ENCODE results near the gene NDUFAF4. TPM values are rescaled to one million over a fixed set of nuclear protein-coding genes. Genes with fewer than 3 reads are reported as not detected.

Gene NDUFAF4
- total and polyA plus RNA-seq, 2 of the 8 experiments (the other 6 are each of a cell fraction or from before 2014, with no cell fraction given), result 21.9 to 84.4 TPM

DNA sequence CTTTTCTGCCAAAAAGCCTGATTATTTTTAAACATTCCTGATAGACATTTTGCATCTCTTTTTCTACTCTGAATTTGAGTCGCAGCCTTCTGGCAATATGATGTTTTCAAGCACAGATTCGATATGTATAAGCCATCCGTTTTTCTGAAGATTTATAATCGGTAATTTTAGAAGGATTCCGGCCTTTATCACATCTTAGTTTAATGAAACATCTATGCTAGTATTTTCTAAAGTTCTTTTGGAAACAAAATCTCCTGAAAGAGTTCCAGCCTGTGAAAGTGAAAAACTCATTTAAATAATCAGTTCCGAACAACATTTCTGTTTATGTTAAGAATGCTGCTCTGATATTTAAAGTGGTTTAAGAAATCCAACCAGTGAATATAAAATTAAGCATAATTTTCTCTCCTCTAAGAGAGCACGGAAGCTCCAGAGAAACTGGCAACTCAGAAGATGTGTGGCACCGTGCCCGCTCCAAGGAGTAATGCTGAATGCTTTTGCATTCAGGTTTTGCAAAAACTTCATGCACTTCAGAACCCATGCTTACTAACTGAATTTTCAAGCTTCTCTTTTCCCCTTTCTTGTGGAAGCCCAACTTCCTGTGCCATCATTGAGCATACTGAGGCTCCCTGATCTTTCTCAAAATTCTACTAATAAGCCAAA is 20.7 kb downstream of the NDUFAF4 start:
- Histone ChIP-seq H3K23me2 (ENCODE audit: low read depth, low read length) (no peaks in the 10 kb centered on the region), H4K8ac (ENCODE audit: extremely low read depth, insufficient read depth, low read length) (no peak overlapping the region), H3K9ac (replicated peaks in 1 of 4; ENCODE audit: extremely low read depth in 1 of 4, low read depth in 3 of 4, low read length in 3 of 4) (no peak overlapping the region), H3K9me3 (ENCODE audit: insufficient read depth in 2 of 2, low read depth in 1 of 2, low read length in 1 of 2) (no peaks in the 10 kb centered on the region), H2BK15ac (ENCODE audit: low read length) (no peak overlapping the region), H2AFZ (ENCODE audit: low read length) (peak overlapping the region; percentile 0), H4K5ac (ENCODE audit: insufficient read length, low read depth, low read length) (no peak overlapping the region), H4K20me1 (replicated peaks in 1 of 2; ENCODE audit: control insufficient read depth in 1 of 2, insufficient read depth in 2 of 2, low read length in 2 of 2) (no peaks in the 10 kb centered on the region), H2BK120ac (replicated peaks; ENCODE audit: low read depth, low read length) (no peak overlapping the region), H3K4me2 (ENCODE audit: insufficient read depth in 1 of 2, low read depth in 2 of 2, low read length in 2 of 2) (no peak overlapping the region), H3K79me2 (ENCODE audit: control insufficient read depth in 1 of 2, insufficient read depth in 2 of 2, low read length in 2 of 2) (no peaks in the 10 kb centered on the region), H2AK5ac (ENCODE audit: low read depth, low read length) (no peak overlapping the region), H2BK12ac (ENCODE audit: low read depth, low read length) (no peak overlapping the region), H3K4me3 (ENCODE audit: extremely low read depth in 1 of 4, insufficient read depth in 2 of 4, low read depth in 3 of 4, low read length in 4 of 4) (no peak overlapping the region), H3K4ac (replicated peaks; ENCODE audit: insufficient read length, low read depth, low read length) (no peak overlapping the region), H3K23ac (ENCODE audit: insufficient read length) (no peak overlapping the region), H3K18ac (ENCODE audit: extremely low read depth, low read length) (no peak overlapping the region), H3K14ac (ENCODE audit: insufficient read length) (no peak overlapping the region), H3K27ac (ENCODE audit: low read depth, low read length) (no peak overlapping the region), H3K56ac (replicated peaks; ENCODE audit: insufficient read length, low read depth, low read length) (no peak overlapping the region), H2BK20ac (ENCODE audit: low read length) (no peak overlapping the region), H3K27me3 (replicated peaks in 1 of 4; ENCODE audit: control insufficient read depth in 3 of 4, extremely low read depth in 1 of 4, insufficient read depth in 3 of 4, low read length in 3 of 4) (no peaks in the 10 kb centered on the region), H2BK5ac (ENCODE audit: low read depth, low read length) (no peak overlapping the region), H3K79me1 (ENCODE audit: low read depth, low read length) (no peaks in the 10 kb centered on the region), H3K36me3 (ENCODE audit: control insufficient read depth in 2 of 4, insufficient read depth in 4 of 4, low read length in 3 of 4) (no peaks in the 10 kb centered on the region), H3K4me1 (replicated peaks in 1 of 4; ENCODE audit: control insufficient read depth in 3 of 4, insufficient read depth in 4 of 4, low read length in 3 of 4) (no peaks in the 10 kb centered on the region), H4K91ac (replicated peaks; ENCODE audit: insufficient read length, low read length) (no peak overlapping the region)
- POLR2A ChIA-PET (ENCODE audit: partially characterized antibody), result interaction anchor here (0.5 to 0.8 kb wide), 2 partner anchors 8 to 85 kb away, joined by 3 read pairs; no protein-coding TSS in a partner anchor
- no peak for DNase-seq (ENCODE audit: low read depth in 1 of 2, low spot score in 2 of 2)
- CTCF ChIA-PET (ENCODE audit: partially characterized antibody), result interaction anchor here (1.6 kb wide), 1 partner anchor 81 kb away, joined by 4 read pairs; no protein-coding TSS in a partner anchor
- no peak for FAIRE-seq
- WGBS, 2 experiments (ENCODE audit: extremely low coverage in 1 of 2, insufficient coverage in 1 of 2, insufficient read length in 1 of 2, insufficient replicate concordance in 2 of 2, low coverage in 1 of 2, low lambda C conversion rate in 2 of 2, missing lambda C conversion rate in 1 of 2), result 96% methylated on average over 9 of the region's 9 CpGs; no CpG with 5 or more reads in 1 of the 2 experiments
- TF ChIP-seq GTF2F1 (IDR thresholded peaks at IDR 0.05; ENCODE audit: borderline replicate concordance, low read depth, low read length), result no peak
- no peak for TF ChIP-seq BCL11A (IDR thresholded peaks at IDR 0.05; ENCODE audit: low read depth in 2 of 2, low read length in 2 of 2)
- TF ChIP-seq RBBP5 (IDR thresholded peaks at IDR 0.05; ENCODE audit: borderline replicate concordance, low read depth, low read length), result no peak
- TF ChIP-seq RFX5 (IDR thresholded peaks at IDR 0.05; ENCODE audit: borderline replicate concordance, low read depth, low read length), result no peak
- TF ChIP-seq TCF12 (IDR thresholded peaks at IDR 0.05; ENCODE audit: low read depth, low read length), result no peak
- TF ChIP-seq MAFK (IDR thresholded peaks at IDR 0.05; ENCODE audit: low read depth, low read length), result no peak
- no peak for TF ChIP-seq HDAC2 (IDR thresholded peaks at IDR 0.05; ENCODE audit: borderline replicate concordance in 1 of 2, low read depth in 2 of 2, low read length in 2 of 2)
- TF ChIP-seq BACH1 (IDR thresholded peaks at IDR 0.05; ENCODE audit: low read length), result no peak
- TF ChIP-seq, protein P1, sequence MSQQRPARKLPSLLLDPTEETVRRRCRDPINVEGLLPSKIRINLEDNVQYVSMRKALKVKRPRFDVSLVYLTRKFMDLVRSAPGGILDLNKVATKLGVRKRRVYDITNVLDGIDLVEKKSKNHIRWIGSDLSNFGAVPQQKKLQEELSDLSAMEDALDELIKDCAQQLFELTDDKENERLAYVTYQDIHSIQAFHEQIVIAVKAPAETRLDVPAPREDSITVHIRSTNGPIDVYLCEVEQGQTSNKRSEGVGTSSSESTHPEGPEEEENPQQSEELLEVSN (IDR thresholded peaks at IDR 0.05), result no peak
- TF ChIP-seq JUND (IDR thresholded peaks at IDR 0.05; ENCODE audit: low read length), result no peak
- no peak for TF ChIP-seq KDM5A (IDR thresholded peaks at IDR 0.05; ENCODE audit: low read length)
- TF ChIP-seq CHD2 (IDR thresholded peaks at IDR 0.05; ENCODE audit: low read length), result no peak
- no peak for TF ChIP-seq JUN (IDR thresholded peaks at IDR 0.05; ENCODE audit: low read depth, low read length)

Measured in H1 (cell line).